GM21515 (cell line): ENCODE data around the gene ANKDD1B.

Source experiments
- ATAC-seq: cut with Tn5 transposase; IDR thresholded peaks from one replicate; pipeline ENCODE4 v1.9.1; 2021; ENCODE audit not compliant: unreplicated experiment

ANKDD1B gene

GRCh38 chr5:75659791-75660450, 48.7 kb downstream of the ANKDD1B start:
- no peak for ATAC-seq

- ATAC-seq = no peak
Observed at GRCh38 chr5:75660678-75661465, 49.6 kb downstream of the ANKDD1B start.

- ATAC-seq = no peak
Observed at GRCh38 chr5:75662061-75662460, 50.8 kb downstream of the ANKDD1B start.

GRCh38 chr5:75663579-75664284, 52.5 kb downstream of the ANKDD1B start:
- ATAC-seq = no peak

GRCh38 chr5:75664979-75665378, 53.7 kb downstream of the ANKDD1B start:
- ATAC-seq = no peak

- no peak for ATAC-seq
Observed at GRCh38 chr5:75666801-75667200, 55.5 kb downstream of the ANKDD1B start.

- ATAC-seq = no peak
Observed at GRCh38 chr5:75667586-75667985, 56.3 kb downstream of the ANKDD1B start.

GRCh38 chr5:75668445-75668844, 57.2 kb downstream of the ANKDD1B start:
- peak; percentile 7 for ATAC-seq

- peak; percentile 85 for ATAC-seq
Observed at GRCh38 chr5:75668977-75669689, 57.9 kb downstream of the ANKDD1B start.

- ATAC-seq = no peak
Observed at GRCh38 chr5:75670577-75670976, 59.3 kb downstream of the ANKDD1B start.

- ATAC-seq = no peak
Observed at GRCh38 chr5:75671506-75671905, 60.3 kb downstream of the ANKDD1B start.

GRCh38 chr5:75672616-75673015, 61.4 kb downstream of the ANKDD1B start:
- ATAC-seq = no peak

- no peak for ATAC-seq
Observed at GRCh38 chr5:75675783-75676182, 64.5 kb downstream of the ANKDD1B start.

- no peak for ATAC-seq
Observed at GRCh38 chr5:75677607-75678006, 66.4 kb downstream of the ANKDD1B start.

- no peak for ATAC-seq
Observed at GRCh38 chr5:75678155-75678554, 66.9 kb downstream of the ANKDD1B start.

- no peak for ATAC-seq
Observed at GRCh38 chr5:75681125-75681830, 70.0 kb downstream of the ANKDD1B start.

- no peak for ATAC-seq
Observed at GRCh38 chr5:75685141-75685540, 73.9 kb downstream of the ANKDD1B start.

- ATAC-seq = no peak
Observed at GRCh38 chr5:75686480-75686879, 75.2 kb downstream of the ANKDD1B start.

- no peak for ATAC-seq
Observed at GRCh38 chr5:75690669-75691068, 79.4 kb downstream of the ANKDD1B start.

GRCh38 chr5:75694781-75695180, 83.5 kb downstream of the ANKDD1B start:
- ATAC-seq = no peak
